DMS114 treated with DMSO at 0.1 percent for 48 hours (cell line): ENCODE results near the gene CLRN3.

Source experiments
- DNase-seq: peaks from one replicate; lab custom pipeline; 2025; ENCODE audit not compliant: unreplicated experiment; lab: John Stamatoyannopoulos, UW

The CLRN3 gene

DNA sequence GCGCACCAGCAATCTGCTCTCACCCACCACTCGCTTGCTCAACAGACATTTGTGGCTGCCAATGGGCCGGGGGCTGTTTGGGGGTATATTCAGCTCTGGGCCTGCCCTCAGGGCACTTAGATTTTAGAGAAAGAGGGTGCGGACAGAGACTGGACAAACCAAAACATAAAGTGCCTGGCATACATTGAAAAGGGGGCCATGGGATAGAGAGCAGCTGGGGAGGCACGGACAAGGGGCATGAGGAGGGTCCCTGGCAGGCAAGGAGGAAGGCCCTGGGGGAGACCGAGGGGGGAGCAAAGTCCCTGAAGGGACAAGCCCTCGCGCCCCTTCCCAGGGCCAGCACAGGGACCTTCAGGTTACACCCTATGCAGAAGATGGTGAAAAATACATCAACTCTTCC is 43.5 kb downstream of the CLRN3 start:
- no peak for DNase-seq

DNA sequence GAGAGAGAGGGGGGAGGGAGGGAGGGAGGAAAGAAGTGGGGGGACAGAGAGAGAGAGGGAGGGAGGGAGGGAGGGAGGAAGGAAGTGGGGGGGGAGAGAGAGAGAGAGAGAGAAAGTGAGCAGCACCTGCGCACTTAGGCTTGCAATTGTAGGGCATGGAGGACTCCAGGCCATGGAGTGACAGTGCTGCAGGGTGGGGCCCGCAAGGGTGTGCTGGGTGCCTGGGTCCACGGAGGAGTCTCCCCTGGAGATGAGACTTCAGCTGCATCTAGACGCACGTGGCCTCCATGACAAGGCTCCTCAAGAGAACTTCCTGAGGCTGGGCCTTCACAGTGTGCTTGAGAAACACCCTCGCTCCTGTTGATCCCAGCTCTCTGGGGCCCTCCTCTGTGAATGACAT is 44.5 kb downstream of the CLRN3 start:
- no peak for DNase-seq

DNA sequence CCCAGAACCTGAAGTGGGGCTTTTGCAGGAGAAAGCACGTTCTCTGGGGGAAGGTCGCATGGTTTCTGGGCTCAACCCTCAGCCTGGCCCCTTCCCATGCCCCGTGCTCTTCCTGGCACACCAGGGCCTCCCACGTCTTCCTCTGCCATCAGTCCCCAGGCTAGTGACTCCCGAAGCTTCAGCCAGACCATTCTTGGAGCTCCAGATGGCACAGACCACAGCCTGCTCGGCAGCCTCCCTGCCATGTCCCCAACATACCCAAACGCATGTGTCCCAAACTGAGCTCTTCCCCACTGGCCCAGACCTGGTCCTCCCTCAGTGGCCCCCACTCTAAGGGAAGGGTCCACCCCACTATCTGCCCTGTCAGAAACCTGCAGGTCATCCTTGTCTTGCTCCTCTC is 47.0 kb downstream of the CLRN3 start:
- no peak for DNase-seq

DNA sequence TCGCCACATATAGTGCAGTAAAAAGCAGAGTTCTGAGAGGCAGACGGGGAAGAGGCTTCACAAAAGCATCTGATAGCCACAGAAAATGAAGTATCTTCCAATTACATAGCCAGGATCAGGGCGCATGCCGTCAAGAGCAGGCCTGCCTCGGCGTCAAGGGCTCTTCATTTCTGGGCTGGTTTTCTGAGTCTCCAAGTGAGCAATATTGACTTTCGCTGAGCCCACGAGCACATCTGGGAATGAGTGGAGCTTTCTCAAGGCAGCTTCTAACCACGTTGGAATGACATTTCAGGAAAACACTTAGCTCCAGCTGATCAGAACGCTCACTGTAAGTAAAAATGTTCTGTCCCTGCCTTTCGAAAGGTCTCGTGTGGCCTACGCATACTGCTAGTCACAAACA is 51.9 kb downstream of the CLRN3 start:
- DNase-seq, result no peak

DNA sequence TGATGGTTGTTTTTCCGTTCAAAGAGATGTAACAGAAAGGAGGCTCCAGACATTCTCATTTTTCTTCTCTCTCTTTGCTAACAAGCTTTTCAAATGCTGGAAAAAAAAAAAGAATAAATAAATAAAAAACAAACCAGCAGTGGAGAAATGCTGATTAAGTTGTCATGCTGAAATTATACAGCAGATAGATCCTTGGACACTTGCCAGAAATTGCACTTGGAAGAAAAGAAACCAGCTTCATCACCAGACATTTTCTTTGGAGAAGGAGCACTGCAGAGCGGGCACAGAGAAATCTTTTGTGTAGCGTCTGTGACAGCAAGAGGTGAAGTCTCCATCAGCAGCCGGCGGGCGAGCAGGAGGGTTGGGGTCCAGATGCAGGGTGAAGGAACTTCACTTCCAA is 55.8 kb downstream of the CLRN3 start:
- no peak for DNase-seq

DNA sequence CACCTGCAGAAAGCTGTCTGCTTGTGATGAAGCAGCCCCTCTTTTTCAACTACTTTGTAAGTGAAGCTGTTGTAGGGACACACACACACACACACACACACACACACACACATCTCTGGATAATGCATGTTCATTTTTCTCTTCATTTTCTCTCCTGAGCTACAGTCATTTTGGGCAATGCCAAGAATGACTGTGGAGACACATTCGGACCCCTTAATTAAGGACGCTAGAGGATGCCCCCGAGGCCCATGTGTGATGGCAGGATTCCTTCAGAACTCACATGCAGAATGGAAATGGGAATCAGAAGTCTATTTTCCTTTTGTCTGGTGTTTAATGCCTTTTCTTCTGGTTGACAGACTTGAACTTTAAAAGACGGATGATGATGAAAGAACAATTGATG is 56.6 kb downstream of the CLRN3 start:
- DNase-seq, result no peak

DNA sequence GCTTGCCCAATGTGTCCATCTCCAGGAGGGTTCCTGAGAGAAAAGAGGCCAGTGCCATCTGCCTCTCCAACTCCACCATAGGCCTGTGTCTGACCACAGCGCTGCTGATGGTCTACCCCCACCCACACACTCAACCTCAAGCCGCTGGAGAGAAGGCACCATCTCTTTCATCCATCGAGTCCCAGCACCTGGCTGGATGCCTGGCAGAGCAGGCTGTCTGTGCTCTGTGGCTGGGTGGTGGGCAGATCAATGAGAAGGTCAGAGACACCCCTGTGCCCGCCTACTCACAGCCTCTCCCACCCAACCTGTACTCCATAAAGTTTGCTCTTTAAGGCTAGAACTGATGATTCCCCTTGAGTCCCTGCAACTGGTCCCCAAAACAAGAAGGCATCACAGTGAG is 58.0 kb downstream of the CLRN3 start:
- DNase-seq, result no peak

DNA sequence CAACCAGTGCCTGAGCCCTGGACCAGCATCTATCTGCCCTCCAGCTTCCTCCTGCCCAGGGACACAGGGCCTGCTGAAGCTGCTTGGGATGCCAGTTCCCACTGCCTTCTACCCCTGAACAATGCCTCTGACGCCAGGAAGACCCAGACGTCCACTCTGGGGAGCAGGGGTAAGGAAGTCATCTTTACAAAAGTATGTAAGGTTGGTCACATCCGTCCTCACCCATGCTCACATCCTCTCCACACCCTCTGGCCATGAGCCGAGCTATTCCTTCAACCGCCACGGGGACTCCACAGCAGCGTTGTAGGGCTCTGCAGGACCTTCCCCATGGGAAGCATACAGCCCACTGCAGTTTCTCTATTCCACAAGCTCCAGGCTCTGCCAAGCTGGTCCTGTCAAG is 58.5 kb downstream of the CLRN3 start:
- DNase-seq, result no peak

DNA sequence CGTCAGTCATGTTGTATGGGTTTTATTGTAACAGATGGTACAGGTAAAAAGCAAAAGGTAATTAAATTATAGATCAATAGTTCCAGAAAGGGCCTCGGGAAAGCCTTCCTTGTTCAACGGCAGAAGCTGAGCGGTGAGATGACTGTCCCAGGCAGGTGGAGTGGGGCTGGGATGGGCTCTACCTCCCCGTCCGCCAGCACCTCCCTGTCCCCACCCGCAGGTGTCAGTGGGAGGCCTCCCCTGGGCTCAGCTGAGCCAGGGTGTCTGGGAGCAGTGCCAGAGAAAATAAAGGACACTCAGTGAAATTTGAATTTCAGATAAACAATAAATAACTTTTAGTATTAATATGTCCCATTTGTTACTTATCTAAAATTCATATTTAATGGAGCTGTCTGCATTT is 58.9 kb downstream of the CLRN3 start:
- DNase-seq, result no peak

DNA sequence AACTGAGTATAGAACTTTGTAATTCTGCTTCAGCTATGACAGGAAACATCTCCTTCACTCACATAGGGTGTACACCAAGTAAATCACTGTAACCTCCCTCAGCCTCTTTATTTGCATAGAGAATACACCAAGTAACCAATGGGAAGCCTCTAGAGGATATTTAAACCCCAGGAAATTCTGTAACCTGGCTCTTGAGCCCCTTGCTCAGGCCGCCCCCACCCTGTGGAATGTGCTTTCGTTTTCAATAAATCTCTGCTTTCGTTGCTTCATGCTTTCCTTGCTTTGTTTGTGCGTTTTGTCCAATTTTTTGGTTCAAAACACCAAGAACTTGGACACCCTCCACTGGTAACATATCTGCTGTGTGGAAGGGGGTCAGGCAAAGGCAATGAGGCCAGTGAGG is 60.2 kb downstream of the CLRN3 start:
- DNase-seq, result no peak

DNA sequence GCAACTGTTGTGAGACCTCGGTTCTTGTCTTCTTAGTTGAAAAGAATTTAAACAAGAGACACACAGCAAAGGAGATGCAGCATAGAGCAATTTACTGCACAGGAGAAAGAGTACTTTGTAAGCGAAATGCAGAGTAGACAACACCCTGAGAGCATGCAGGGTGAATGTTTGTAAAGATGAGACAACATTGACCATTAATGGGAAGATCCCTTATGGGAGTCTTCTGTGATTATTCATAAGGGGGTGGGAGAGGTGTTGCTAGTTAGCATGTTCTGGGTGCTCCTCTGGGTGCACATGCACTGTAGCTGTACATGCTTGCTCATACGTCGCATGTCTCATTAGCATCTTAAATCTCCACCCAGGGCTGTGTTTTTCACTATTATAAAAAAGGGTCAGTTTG is 62.3 kb downstream of the CLRN3 start:
- no peak for DNase-seq
